ENCODE measurements around the gene CFAP97D1.

Gene CFAP97D1

DNA sequence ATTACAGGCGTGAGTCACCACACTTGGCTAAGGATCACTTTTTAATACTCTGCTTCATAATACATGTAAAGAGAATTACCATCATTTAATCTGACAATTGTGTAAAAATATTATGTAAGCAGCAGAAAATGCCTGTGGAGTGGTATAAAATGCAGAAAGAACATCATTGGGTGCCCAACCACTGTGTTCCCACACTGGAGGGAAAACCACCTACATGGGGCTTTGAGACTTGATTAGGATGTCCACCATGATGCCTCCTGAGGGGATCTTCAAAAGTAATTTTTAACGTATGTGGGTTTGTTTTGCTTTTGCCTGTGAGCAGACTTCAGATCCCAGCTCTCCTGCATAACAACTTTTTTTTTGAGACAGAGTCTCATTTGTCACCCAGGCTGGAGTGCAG lies 18.8 kb downstream of the CFAP97D1 start:
- DNase-seq (no peak), ATAC-seq (no peak)
- Mint-ChIP-seq H3K27me3 (peaks cover 26% of the 10 kb centered on the region), H3K27ac (no peak overlapping the region), H3K9me3 (no peaks in the 10 kb centered on the region), H3K36me3 (ENCODE audit: low read depth) (no peaks in the 10 kb centered on the region), H3K4me1 (no peaks in the 10 kb centered on the region), H3K4me3 (no peak overlapping the region)

DNA sequence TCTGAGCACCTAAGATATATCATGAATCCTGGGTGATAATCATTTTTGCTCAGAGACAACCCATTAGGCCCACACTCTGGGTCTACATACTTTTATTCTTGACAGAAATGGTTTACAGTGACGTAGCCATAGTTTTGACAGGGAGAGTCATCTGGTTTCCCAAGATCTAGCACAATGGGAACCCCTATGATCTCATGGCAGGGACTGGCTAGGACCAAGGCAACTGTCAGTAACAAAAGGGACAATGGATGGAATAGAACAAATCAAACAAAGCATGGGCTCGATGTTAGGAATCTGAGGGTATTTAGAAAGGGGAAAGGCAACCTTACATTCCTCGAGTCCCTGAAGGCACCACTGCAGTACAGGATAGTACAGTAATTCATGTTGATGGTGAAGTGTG lies 20.5 kb downstream of the CFAP97D1 start:
- no peak overlapping the region for H3K4me3 Mint-ChIP-seq
- no peak overlapping the region for H3K27ac Mint-ChIP-seq
- no peaks in the 10 kb centered on the region for H3K36me3 Mint-ChIP-seq (ENCODE audit: low read depth)
- DNase-seq (no peak), ATAC-seq (no peak)
- H3K9me3 Mint-ChIP-seq, result no peaks in the 10 kb centered on the region
- peaks cover 35% of the 10 kb centered on the region for H3K27me3 Mint-ChIP-seq
- H3K4me1 Mint-ChIP-seq, result no peaks in the 10 kb centered on the region

DNA sequence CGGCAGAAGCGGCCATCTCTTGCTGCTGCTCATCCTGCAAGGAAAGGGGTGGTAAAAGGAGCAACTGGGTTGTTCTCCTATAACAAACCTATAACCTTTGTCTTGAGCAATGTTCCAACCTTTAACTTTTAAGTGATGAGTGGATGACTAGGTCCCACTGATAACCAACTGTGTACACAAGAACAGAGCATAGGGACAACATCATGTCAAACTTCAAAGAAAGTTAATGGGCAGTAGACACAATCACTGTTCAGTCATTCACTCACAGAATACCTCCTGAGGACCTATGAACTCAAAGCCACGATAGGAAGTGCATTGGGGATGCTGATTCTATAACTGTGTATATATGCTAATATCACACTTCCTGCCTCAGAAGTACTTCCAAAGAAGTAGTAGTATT lies 21.6 kb downstream of the CFAP97D1 start:
- Mint-ChIP-seq H3K36me3 (ENCODE audit: low read depth) (no peaks in the 10 kb centered on the region), H3K4me3 (no peak overlapping the region), H3K4me1 (no peaks in the 10 kb centered on the region), H3K9me3 (no peaks in the 10 kb centered on the region), H3K27ac (no peak overlapping the region), H3K27me3 (peaks cover 27% of the 10 kb centered on the region)
- ATAC-seq, result no peak
- DNase-seq, result no peak

DNA sequence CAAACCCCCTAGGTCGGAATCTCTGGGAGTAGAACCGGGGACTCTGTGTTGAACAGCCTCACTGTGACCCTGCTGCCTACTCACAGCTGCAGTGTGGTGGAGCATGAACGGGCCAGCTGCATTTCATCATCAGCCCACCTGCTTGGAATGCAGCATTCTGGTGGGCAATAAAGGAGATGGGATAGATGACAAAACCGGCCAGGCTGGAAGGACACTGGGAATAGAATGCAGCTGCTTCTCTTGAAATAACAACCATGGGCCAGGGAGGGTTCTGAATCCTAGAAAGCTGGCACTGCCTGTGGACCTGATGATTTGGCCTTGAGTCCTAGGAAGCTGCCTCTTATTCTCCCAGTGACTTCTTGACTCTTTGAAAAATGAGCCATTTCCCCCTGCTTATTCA lies 23.5 kb downstream of the CFAP97D1 start:
- no peak for DNase-seq
- H3K27ac Mint-ChIP-seq, result no peak overlapping the region
- peaks cover 23% of the 10 kb centered on the region for H3K27me3 Mint-ChIP-seq

DNA sequence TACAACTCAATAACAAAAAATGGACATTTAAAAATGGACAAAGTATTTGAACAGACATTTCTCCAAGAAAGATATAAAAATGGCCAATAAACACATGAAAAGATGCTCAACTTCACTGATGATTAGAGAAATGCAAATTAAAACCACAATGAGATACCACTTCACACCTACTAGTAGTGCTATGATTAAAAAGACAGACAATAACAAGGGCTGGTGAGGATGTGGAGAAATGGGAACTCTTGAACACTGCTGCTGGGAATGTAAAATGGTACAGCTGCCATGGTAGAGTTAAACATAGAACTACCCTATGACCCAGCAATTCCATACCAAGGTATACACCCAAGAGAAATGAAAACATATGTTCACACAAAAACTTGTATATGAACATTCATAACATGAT lies 24.9 kb downstream of the CFAP97D1 start:
- no peaks in the 10 kb centered on the region for H3K36me3 Mint-ChIP-seq (ENCODE audit: low read depth)
- H3K27me3 Mint-ChIP-seq, result peaks cover 20% of the 10 kb centered on the region
- no peak overlapping the region for H3K27ac Mint-ChIP-seq
- H3K4me1 Mint-ChIP-seq, result no peaks in the 10 kb centered on the region
- H3K9me3 Mint-ChIP-seq, result no peaks in the 10 kb centered on the region
- ATAC-seq, result no peak
- DNase-seq, result no peak
- no peak overlapping the region for H3K4me3 Mint-ChIP-seq

More for the DNA sequence above, 23.5 kb downstream of the CFAP97D1 start:
- Mint-ChIP-seq H3K4me3 (no peak overlapping the region), H3K4me1 (no peaks in the 10 kb centered on the region), H3K9me3 (no peaks in the 10 kb centered on the region), H3K36me3 (ENCODE audit: low read depth) (no peaks in the 10 kb centered on the region)
- ATAC-seq, result no peak

DNA sequence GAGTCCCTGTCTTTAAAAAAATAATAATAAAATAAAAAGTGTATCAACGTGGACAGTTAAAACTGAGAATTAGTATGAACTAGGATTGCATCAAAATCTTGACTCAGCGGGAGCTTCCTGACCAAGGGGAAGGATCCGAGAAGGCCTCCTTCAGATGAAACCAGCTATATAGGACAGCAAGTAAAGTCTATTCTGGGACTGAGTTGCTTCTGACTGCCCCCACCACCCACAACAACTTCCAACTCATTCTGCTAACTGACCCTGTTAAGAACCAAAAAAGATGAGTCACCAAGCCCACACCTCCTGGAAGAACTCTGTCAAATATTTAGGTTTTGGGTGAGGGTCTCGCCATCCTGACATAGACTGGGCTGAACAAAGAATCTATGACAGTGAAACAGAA lies 27.8 kb downstream of the CFAP97D1 start:
- no peak for DNase-seq
- Mint-ChIP-seq H3K9me3 (no peaks in the 10 kb centered on the region), H3K36me3 (ENCODE audit: low read depth) (no peaks in the 10 kb centered on the region), H3K27ac (no peak overlapping the region), H3K27me3 (peaks cover 22% of the 10 kb centered on the region), H3K4me3 (no peak overlapping the region), H3K4me1 (no peaks in the 10 kb centered on the region)
- no peak for ATAC-seq

DNA sequence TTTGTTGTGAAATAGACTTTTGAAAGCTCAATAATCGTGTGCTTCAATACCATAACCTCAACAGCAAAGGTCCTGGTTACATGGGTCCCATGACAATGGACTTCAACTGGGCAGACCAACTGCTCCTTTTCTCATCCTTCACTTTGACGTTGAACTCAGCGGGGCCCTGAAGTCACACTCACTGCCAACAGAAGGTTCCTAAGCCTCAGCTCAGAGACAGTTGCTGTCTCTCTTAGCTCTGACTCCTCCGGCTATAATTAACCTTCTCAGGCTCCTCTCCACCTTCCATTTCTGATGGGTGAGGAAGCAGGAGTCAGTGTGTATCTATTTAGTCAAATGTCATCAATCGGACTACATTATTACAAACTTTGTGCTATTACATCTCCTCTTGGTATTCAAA lies 28.9 kb downstream of the CFAP97D1 start:
- no peaks in the 10 kb centered on the region for H3K4me1 Mint-ChIP-seq
- peaks cover 19% of the 10 kb centered on the region for H3K27me3 Mint-ChIP-seq
- DNase-seq (no peak), ATAC-seq (no peak)
- H3K27ac Mint-ChIP-seq, result no peak overlapping the region
- no peaks in the 10 kb centered on the region for H3K9me3 Mint-ChIP-seq
- no peaks in the 10 kb centered on the region for H3K36me3 Mint-ChIP-seq (ENCODE audit: low read depth)
- H3K4me3 Mint-ChIP-seq, result no peak overlapping the region

DNA sequence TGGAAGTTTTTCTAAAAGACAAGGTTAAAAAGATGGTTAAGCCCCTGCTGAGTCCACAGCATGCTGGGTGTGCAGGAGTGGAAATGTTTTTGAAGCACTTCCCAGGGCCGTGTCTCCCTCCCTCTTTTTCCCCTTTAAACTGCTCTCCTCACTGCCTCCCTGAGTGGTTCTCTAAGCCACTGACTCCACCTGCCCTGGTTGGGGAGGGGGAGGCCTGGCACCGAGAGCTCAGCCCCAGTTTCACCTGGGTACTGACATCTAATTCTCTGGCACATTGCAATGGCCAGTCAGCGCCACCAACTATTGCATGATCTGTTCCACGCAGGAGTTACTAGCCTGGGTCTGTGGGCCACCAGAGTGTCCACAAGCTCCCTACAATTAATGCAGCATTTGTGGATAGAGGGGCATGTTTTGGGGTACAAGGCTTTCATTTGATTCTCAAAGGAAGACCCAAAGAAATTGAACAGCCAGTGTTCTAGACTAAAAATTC lies 30.0 kb downstream of the CFAP97D1 start:
- H3K27ac Mint-ChIP-seq, result no peak overlapping the region
- no peaks in the 10 kb centered on the region for H3K9me3 Mint-ChIP-seq
- no peaks in the 10 kb centered on the region for H3K4me1 Mint-ChIP-seq
- no peak for DNase-seq
- no peak overlapping the region for H3K4me3 Mint-ChIP-seq
- peaks cover 8% of the 10 kb centered on the region for H3K27me3 Mint-ChIP-seq
- ATAC-seq, result no peak
- H3K36me3 Mint-ChIP-seq (ENCODE audit: low read depth), result no peaks in the 10 kb centered on the region

DNA sequence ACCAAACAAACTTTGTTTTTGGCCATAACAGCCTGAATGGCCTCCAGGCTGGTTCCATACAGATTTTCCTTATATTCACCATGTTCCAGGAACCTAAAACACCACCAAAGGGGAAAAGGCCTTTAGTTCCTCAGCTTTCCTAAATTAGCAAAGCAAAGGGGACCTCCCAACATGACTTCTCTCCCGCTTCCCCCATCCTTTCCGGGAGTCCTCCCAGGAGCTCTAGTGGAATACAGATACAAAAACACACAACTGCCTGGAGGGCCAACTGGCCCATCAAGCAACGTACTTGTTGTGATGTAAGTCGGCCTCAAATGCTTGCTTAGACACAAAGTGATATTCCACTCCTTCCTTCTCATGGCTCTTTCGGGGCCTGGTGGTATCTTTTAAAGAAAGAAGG lies 30.6 kb downstream of the CFAP97D1 start:
- H3K27ac Mint-ChIP-seq, result no peak overlapping the region
- no peaks in the 10 kb centered on the region for H3K9me3 Mint-ChIP-seq
- no peaks in the 10 kb centered on the region for H3K36me3 Mint-ChIP-seq (ENCODE audit: low read depth)
- peaks cover 8% of the 10 kb centered on the region for H3K27me3 Mint-ChIP-seq
- no peak overlapping the region for H3K4me3 Mint-ChIP-seq
- DNase-seq (no peak), ATAC-seq (no peak)
- no peaks in the 10 kb centered on the region for H3K4me1 Mint-ChIP-seq

DNA sequence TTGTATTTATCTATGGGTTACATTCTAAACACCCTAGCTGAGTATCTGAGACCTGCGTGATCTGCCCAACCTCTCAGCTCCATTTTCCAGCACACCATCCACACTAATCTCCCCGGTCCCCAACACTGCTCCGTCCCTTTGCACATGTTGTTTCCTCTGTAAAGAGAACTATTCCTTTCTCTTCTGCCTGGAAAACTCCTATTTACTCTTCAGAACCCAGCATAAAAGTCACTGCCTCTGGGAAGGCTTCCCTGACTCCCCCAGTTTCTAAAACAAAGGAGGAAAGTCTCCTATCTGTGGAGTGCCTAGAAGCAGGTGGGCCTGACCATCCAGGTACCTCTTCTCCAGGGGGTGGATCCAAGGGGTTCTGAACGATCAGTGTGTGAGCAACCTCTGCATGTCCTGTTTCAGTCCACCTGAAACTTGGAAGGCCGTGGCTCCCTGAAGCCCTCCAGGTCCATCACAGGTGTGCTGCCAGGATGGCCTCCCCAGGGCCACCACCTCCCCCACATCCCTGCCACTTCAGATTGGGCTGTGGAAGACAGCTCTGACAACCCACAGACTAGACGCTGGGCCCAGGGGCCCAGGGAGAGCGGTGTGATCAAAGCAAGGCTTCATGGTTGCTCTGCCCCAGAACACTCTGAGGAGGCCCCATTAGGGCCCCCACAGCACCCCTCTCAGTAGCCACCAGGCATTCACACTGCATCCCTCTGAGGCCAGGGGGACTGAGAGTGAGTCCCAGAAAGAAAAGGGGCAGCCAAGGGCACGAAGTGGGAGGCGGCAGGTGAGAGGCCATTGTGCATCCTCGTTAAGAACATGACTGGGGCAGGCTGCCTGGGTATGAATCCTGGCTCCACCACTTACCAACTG lies 32.4 kb downstream of the CFAP97D1 start:
- no peak overlapping the region for H3K4me3 Mint-ChIP-seq
- no peak overlapping the region for H3K27ac Mint-ChIP-seq
- H3K27me3 Mint-ChIP-seq, result peaks cover 6% of the 10 kb centered on the region
- DNase-seq (no peak), ATAC-seq (no peak)
- no peaks in the 10 kb centered on the region for H3K36me3 Mint-ChIP-seq (ENCODE audit: low read depth)
- no peaks in the 10 kb centered on the region for H3K4me1 Mint-ChIP-seq
- H3K9me3 Mint-ChIP-seq, result no peaks in the 10 kb centered on the region

DNA sequence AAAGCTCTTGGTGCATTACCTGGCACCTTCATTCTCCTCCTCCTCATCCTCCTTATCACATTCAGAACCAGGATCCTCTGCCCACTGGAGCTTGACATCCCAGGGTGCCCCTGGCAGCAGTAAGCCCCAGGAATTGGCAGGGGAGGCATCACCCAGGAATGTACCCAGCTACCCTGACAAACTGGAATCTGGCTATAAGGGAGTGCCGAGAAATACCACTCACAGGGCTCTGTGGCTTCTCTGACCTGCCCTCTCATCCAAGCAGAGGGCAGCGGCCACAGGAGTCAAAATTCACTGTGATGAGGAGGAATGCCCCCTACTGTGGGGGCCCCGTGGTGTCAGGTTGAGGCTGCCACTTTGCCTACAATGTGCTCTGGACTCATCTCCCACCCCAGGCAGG lies 33.2 kb downstream of the CFAP97D1 start:
- no peaks in the 10 kb centered on the region for H3K4me1 Mint-ChIP-seq
- H3K36me3 Mint-ChIP-seq (ENCODE audit: low read depth), result no peaks in the 10 kb centered on the region
- ATAC-seq (no peak), DNase-seq (no peak)
- no peak overlapping the region for H3K4me3 Mint-ChIP-seq
- H3K9me3 Mint-ChIP-seq, result no peaks in the 10 kb centered on the region
- peaks cover 6% of the 10 kb centered on the region for H3K27me3 Mint-ChIP-seq
- no peak overlapping the region for H3K27ac Mint-ChIP-seq

DNA sequence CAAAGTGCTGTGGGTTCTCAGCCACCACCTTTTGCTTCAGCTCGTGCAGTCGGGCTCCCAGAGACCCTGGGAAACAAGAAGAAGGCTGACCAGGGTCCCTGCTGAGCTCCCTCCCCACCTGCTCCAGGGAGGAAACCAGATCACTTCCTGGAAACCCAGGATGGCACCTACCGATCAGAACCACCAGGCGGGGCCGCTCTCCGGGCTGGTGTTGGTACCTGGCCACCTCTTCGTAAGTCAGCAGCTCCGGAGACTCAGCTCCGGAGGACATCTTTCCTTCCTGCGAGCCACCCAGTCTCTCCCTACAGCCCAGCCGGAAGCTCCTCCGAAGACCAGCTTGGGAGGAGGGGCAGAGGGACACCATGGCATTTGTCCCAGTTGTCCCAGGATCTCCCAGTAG lies 33.8 kb downstream of the CFAP97D1 start:
- Mint-ChIP-seq H3K27me3 (peaks cover 6% of the 10 kb centered on the region), H3K36me3 (ENCODE audit: low read depth) (no peaks in the 10 kb centered on the region), H3K9me3 (no peaks in the 10 kb centered on the region), H3K27ac (no peak overlapping the region), H3K4me3 (no peak overlapping the region), H3K4me1 (no peaks in the 10 kb centered on the region)
- DNase-seq (no peak), ATAC-seq (no peak)

DNA sequence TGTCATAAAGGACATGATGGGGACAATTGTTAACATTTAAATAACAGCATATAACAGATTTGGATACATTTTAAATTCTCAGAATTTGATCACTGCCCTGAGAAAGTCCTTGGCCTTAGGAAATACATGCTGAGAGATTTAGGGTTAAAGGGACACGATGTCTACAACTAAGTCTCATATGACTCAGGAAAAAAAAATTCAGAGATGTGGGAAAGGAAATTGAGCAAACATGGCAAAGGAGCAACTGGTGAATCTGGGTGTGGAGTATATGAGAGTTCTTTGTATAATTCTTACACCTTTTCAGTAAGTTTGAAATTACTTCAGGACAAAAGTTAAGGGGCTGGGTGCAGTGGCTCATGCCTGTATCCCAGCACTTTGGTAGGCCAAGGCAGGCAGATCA lies 34.5 kb downstream of the CFAP97D1 start:
- Mint-ChIP-seq H3K36me3 (ENCODE audit: low read depth) (no peaks in the 10 kb centered on the region), H3K4me3 (no peak overlapping the region), H3K9me3 (no peaks in the 10 kb centered on the region), H3K4me1 (no peaks in the 10 kb centered on the region), H3K27ac (no peak overlapping the region), H3K27me3 (peaks cover 6% of the 10 kb centered on the region)
- ATAC-seq (no peak), DNase-seq (no peak)

DNA sequence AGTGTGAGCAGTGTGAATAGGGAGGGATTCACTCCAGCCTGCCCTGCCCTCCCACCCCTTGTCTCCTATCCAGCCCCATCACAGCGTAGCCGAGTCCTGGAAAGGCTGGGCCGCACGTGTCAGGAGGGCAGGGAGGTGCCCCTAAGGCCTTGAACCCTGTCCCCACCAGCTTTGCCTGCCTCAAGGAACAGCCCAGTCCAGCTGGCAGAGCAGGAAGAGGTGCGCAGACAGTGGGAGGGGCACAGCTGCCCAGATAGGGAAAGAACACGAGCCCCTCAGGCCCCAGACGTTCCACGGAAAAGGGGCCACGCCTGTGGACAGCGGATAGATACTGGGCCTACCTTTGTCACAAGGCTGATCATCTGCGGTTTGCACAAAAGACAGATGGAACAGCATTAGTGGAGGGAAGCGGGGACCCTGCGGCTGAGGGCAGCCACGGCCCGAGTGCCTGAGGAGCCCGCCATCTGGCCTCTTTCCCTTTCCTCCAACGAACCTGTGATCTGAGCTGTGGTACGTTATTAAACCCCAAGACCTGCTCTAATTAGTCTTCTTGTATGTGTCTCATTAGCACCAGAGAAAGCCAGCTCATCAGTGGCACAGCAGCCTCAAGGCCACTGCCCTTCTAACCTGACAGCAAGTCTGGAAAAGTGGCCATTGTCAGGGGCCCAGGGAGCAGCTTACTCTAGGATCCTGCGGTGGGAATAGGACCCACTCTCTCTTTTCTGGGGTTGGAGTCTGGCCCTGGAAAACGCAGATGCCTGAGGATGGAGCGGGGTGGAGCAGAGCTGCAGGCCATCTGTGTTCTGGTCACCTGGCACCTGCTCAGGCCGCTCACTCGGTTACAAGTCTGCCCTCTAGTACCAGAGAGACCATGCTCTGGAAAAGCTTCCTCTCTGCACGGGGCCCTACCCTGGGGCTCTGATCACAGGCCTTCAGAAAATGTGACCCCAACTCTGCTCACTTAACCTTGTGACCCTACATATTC lies 36.4 kb downstream of the CFAP97D1 start:
- ATAC-seq, result no peak
- Mint-ChIP-seq H3K4me3 (no peak overlapping the region), H3K27ac (no peak overlapping the region), H3K4me1 (no peaks in the 10 kb centered on the region), H3K9me3 (no peaks in the 10 kb centered on the region), H3K27me3 (peaks cover 6% of the 10 kb centered on the region), H3K36me3 (ENCODE audit: low read depth) (no peaks in the 10 kb centered on the region)
- DNase-seq, result no peak

DNA sequence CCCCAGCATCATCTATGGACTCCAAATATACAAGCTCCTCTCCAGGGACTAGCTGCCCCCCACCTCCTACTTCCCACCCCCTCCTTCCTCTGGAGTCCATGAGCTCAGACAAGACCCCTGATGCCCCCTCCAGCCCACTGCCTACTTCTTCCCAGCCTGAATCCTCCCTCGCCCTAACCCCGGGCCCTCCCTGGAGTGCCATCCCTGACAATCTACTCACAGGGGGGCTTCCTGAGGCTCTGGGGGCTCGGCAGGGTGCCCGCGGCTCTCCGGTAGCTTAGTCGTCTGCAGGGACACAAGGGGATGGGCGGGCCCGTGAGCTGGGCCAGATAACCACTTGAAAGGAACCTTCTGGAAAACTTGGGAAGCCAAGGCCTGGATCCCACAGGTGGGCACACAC lies 37.6 kb downstream of the CFAP97D1 start:
- Mint-ChIP-seq H3K4me1 (no peaks in the 10 kb centered on the region), H3K9me3 (no peaks in the 10 kb centered on the region), H3K27me3 (peaks cover 3% of the 10 kb centered on the region), H3K4me3 (no peak overlapping the region), H3K27ac (no peak overlapping the region), H3K36me3 (ENCODE audit: low read depth) (no peaks in the 10 kb centered on the region)
- ATAC-seq, result no peak
- no peak for DNase-seq
